Endothelial cell (in vitro differentiated cells): Measurements from ENCODE around the gene MARCHF6. TPM values are rescaled to one million over a fixed set of nuclear protein-coding genes. Genes with fewer than 3 reads are reported as not detected.
"Not testable (repeated sequence)": the region's sequence is repeated elsewhere in the genome, so short reads cannot be mapped to it uniquely, and the experiment has no call there.

ENCODE experiments used
- DNase-seq: peaks from one replicate; pipeline ENCODE4 v3.0.0; 2021; ENCODE audit warnings: low spot score
- H3K27ac Mint-ChIP-seq: one replicate; pipeline ENCODE4 v1.8.0; 2021; ENCODE audit warnings: mixed read lengths, inconsistent platforms; ENCODE audit not compliant: unreplicated experiment
- H3K27me3 Mint-ChIP-seq: one replicate; pipeline ENCODE4 v1.8.0; 2021; ENCODE audit warnings: mild to moderate bottlenecking, moderate library complexity, mixed read lengths, inconsistent platforms; ENCODE audit not compliant: unreplicated experiment
- H3K36me3 Mint-ChIP-seq: one replicate; pipeline ENCODE4 v1.8.0; 2021; ENCODE audit warnings: mild to moderate bottlenecking, low read depth, mixed read lengths, inconsistent platforms; ENCODE audit not compliant: unreplicated experiment
- H3K4me1 Mint-ChIP-seq: one replicate; pipeline ENCODE4 v1.8.0; 2021; ENCODE audit warnings: mild to moderate bottlenecking, mixed read lengths, inconsistent platforms; ENCODE audit not compliant: unreplicated experiment
- H3K4me3 Mint-ChIP-seq: one replicate; pipeline ENCODE4 v1.8.0; 2021; ENCODE audit warnings: mild to moderate bottlenecking, mixed read lengths, inconsistent platforms; ENCODE audit not compliant: unreplicated experiment
- H3K9me3 Mint-ChIP-seq: one replicate; pipeline ENCODE4 v1.8.0; 2021; ENCODE audit warnings: mixed read lengths, inconsistent platforms; ENCODE audit not compliant: unreplicated experiment
- total RNA-seq: library from RNA; stranded (reverse); fragmentation: NEBNext Ultra II Directional; extraction: Animal tissue kit (Norgen Biotek cat#: 25700); gene quantifications from one replicate; pipeline ENCODE4 v1.2.1, GENCODE V29; 2021; ENCODE audit not compliant: unreplicated experiment
- TF ChIP-seq, protein P1 (sequence below): fragments of 200-600 bp; sonication (generic); IDR thresholded peaks from one replicate; pipeline ENCODE4 v1.5.0; 2021; ENCODE audit warnings: antibody characterized with exemption; ENCODE audit not compliant: unreplicated experiment

MARCHF6 gene
- total RNA-seq, 1 donor from 2014 or later = 162 TPM

DNA sequence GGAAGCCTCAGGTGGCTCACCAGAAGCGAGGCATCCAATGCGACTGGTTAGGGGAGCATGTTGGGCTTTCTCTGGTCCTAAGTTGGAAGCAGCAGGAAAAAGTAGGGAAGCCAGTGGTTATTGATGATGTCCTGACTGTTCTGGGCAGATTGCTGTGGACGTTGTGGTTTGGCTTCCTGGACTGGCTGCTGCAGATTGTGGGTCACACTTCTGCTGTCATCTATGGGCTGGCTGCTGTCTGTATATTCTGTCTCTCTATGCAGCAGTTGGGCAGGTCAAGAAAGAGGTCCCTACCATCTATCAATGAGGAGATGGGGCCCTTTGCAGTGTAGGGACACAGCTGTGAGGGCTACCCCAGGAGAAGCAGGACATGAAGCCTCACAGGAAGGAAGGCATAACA lies 13.5 kb upstream of the MARCHF6 start:
- Mint-ChIP-seq H3K27ac (peak overlapping the region; percentile 7), H3K9me3 (no peaks in the 10 kb centered on the region), H3K27me3 (peaks cover 3% of the 10 kb centered on the region), H3K4me1 (peaks cover 16% of the 10 kb centered on the region), H3K36me3 (no peaks in the 10 kb centered on the region), H3K4me3 (no peak overlapping the region)
- TF ChIP-seq, protein P1, sequence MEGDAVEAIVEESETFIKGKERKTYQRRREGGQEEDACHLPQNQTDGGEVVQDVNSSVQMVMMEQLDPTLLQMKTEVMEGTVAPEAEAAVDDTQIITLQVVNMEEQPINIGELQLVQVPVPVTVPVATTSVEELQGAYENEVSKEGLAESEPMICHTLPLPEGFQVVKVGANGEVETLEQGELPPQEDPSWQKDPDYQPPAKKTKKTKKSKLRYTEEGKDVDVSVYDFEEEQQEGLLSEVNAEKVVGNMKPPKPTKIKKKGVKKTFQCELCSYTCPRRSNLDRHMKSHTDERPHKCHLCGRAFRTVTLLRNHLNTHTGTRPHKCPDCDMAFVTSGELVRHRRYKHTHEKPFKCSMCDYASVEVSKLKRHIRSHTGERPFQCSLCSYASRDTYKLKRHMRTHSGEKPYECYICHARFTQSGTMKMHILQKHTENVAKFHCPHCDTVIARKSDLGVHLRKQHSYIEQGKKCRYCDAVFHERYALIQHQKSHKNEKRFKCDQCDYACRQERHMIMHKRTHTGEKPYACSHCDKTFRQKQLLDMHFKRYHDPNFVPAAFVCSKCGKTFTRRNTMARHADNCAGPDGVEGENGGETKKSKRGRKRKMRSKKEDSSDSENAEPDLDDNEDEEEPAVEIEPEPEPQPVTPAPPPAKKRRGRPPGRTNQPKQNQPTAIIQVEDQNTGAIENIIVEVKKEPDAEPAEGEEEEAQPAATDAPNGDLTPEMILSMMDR = no peak
- no peak for DNase-seq

DNA sequence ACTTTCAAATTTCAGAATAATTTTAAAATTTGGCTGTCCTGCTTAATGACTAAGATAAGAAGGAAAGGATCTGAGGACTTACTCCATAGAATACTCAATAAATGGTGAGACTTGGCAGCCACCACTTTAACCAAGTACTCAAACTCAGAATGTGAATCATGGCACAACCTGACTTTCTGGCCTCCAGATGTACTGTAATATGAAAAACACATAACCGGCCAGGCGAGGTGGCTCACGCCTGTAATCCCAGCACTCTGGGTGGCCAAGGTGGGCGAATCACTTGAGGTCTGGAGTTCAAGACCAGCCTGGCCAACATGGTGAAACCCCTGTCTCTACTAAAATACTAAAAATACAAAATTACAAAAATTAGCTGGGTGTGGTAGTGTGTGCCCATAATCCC lies 10.0 kb upstream of the MARCHF6 start:
- no peak for DNase-seq
- TF ChIP-seq, protein P1 = no peak
- Mint-ChIP-seq H3K27me3 (peaks cover 1% of the 10 kb centered on the region), H3K27ac (no peak overlapping the region), H3K36me3 (no peaks in the 10 kb centered on the region), H3K4me3 (no peak overlapping the region), H3K9me3 (no peaks in the 10 kb centered on the region), H3K4me1 (peaks cover 15% of the 10 kb centered on the region)

DNA sequence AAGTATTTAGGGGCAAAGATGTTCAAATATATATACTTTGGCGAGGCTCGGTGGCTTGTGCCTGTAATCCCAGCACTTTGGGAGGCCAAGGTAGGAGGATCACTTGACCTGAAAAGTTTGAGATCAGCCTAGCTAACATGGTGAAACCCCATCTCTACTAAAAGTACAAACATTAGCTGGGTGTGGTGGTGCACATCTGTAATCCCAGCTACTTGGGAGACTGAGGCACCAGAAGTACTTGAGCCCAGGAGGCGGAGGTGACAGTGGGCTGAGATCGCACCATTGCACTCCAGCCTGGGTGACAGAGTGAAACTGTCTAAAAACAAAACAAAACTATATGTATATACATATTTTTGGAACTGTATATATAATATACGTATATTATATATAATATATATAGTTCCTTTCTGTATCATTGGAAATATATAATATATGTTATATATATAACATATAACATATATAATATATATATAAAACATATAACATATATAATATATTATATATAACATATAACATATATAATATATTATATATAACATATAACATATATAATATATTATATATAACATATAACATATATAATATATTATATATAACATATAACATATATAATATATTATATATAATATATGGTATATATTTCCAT lies 8.9 kb upstream of the MARCHF6 start:
- not testable (repeated sequence) for H3K27ac Mint-ChIP-seq

DNA sequence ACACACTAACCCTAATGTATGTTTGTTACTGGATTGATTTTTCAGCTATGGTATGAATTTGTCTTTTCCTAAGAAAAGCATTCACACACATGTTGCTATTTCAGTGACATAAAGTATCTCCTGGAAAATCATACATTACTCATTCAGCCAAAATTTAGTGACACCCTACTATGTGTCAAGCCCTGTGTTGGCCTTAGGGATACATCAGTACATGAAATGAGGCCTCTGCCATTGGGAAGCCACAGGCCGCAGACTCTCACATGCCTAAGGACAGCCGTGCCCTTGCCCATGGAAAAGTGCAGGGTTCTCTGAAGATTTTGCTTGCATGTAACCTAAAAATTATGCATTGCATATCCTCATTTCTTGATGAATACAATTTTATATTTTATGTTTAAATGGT lies 5.2 kb upstream of the MARCHF6 start:
- DNase-seq = no peak
- Mint-ChIP-seq H3K4me1 (peaks cover 8% of the 10 kb centered on the region), H3K4me3 (no peak overlapping the region), H3K27me3 (peaks cover 2% of the 10 kb centered on the region), H3K36me3 (no peaks in the 10 kb centered on the region), H3K27ac (no peak overlapping the region), H3K9me3 (no peaks in the 10 kb centered on the region)
- TF ChIP-seq, protein P1 = no peak

More for the DNA sequence above, 8.9 kb upstream of the MARCHF6 start:
- not testable (repeated sequence) for H3K36me3 Mint-ChIP-seq, H3K4me3 Mint-ChIP-seq, H3K9me3 Mint-ChIP-seq, DNase-seq, H3K27me3 Mint-ChIP-seq
- H3K4me1 Mint-ChIP-seq = peaks cover 13% of the 10 kb centered on the region

DNA sequence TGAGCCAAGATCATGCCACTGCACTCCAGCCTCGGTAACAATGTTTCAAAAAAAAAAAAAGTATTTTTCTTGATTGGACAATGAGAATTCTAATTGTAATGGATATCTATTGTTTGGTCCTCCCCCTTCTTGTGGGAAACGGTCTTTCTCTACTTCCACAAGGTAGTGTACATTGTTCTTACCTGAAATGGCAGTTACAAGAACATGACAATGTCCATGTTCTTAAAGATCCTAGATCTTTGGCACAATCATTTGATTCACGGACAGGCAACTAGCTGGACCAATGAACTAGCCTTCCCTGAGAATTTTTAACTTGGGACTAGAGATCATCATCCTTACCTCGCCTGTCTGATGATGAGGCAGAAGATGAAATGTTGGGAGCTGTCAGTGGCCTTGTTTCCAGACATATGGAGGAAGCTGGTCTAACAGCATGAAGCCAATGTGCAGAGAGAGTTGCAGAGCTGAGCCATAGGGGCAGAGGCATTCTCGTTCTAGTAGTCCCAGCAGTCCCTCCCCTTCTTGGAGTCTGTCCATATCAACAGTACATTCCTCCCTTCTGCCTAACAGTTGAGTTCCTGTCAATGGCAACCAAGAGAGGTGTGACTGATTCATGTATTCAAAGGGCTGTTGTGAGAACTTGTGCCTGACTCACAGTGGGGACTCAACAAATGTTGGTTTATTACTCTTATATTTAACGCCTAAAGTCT lies 2.1 kb upstream of the MARCHF6 start:
- Mint-ChIP-seq H3K36me3 (no peaks in the 10 kb centered on the region), H3K27me3 (peaks cover 5% of the 10 kb centered on the region), H3K4me1 (peaks cover 17% of the 10 kb centered on the region), H3K4me3 (no peak overlapping the region), H3K27ac (peak overlapping the region; percentile 13), H3K9me3 (no peaks in the 10 kb centered on the region)
- no peak for DNase-seq
- TF ChIP-seq, protein P1 = no peak
